Ecto neural progenitor cell (in vitro differentiated cells): ENCODE data around the gene UBA5.

Experiments used
- DNase-seq: peaks from one replicate; pipeline ENCODE4 v3.0.0-alpha.2; 2018; ENCODE audit warnings: low spot score

Gene UBA5

GRCh38 chr3:132721479-132722164 lies 61.5 kb downstream of the UBA5 start:
- peak; percentile 86 for DNase-seq

GRCh38 chr3:132722165-132723023 lies 62.3 kb downstream of the UBA5 start, which contains the start of gene NPHP3:
NPHP3 (minus strand) TSS chr3:132722409; CDS start chr3:132722355, 54 bp downstream.
- DNase-seq, result peak; percentile 99

GRCh38 chr3:132723024-132723950 lies 63.2 kb downstream of the UBA5 start:
- DNase-seq, result no peak

- DNase-seq, result no peak
Measured at GRCh38 chr3:132726341-132726823, 66.3 kb downstream of the UBA5 start.
